Subcutaneous abdominal adipose tissue (tissue), 5 donors: ENCODE results near the gene ROBO1.

Experiments used
- H3K27ac ChIP-seq: one replicate; pipeline ENCODE4 v1.7.0; 2013; ENCODE audit warnings: low read depth, mild to moderate bottlenecking, inconsistent platforms, low read length, moderate library complexity
- H3K27me3 ChIP-seq, 5 donors: one replicate each; pipeline ENCODE4 v1.7.0; 2013; ENCODE audit warnings: low read length in 5 of 5, inconsistent platforms in 1 of 5; ENCODE audit not compliant: control insufficient read depth in 5 of 5, insufficient read depth in 4 of 5
- H3K36me3 ChIP-seq, 5 donors: one replicate each; pipeline ENCODE4 v1.7.0; 2013; ENCODE audit warnings: low read length in 5 of 5; ENCODE audit not compliant: control insufficient read depth in 5 of 5, insufficient read depth in 5 of 5
- H3K4me1 ChIP-seq, 5 donors: one replicate each; pipeline ENCODE4 v1.7.0; 2013; ENCODE audit warnings: low read length in 5 of 5, mild to moderate bottlenecking in 3 of 5, moderate library complexity in 1 of 5; ENCODE audit not compliant: control insufficient read depth in 5 of 5, insufficient read depth in 5 of 5
- H3K4me3 ChIP-seq, 5 donors: one replicate each; pipeline ENCODE4 v1.7.0; 2013; ENCODE audit warnings: low read length in 5 of 5, low read depth in 1 of 5
- H3K9ac ChIP-seq, 5 donors: one replicate each; pipeline ENCODE4 v1.7.0; 2013; ENCODE audit warnings: low read length in 5 of 5, mild to moderate bottlenecking in 4 of 5, moderate library complexity in 3 of 5
- H3K9me3 ChIP-seq, 5 donors: one replicate each; pipeline ENCODE4 v1.7.0; 2013; ENCODE audit warnings: low read length in 5 of 5; ENCODE audit not compliant: control insufficient read depth in 5 of 5
- donor health status: healthy.
- donor health status: healthy.
- donor health status: healthy.
- donor health status: healthy.
- donor health status: healthy.

The ROBO1 gene

DNA sequence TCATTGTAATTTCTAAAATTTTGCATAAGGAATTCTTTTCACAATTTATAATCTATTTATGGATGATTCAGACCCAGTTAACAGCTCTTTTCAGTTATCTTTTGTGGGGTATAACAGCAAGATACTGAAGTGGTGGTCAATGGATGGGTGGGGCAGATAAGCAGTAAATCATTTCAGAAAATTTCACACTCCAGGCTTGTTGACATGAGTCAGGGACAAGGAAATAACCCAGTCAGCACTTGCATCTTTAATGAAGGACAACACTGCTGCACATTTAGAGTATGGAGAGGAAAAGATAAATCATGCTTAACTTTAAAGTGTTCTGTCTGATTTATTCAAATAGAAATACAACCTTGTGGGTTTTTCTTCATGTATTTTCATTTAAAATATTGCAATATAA is 181.6 kb downstream of the ROBO1 start:
- H3K36me3 ChIP-seq, result no peaks in the 10 kb centered on the region
- H3K27me3 ChIP-seq, result no peaks in the 10 kb centered on the region
- H3K4me3 ChIP-seq, result no peak overlapping the region
- no peak overlapping the region for H3K9ac ChIP-seq
- H3K9me3 ChIP-seq, result no peaks in the 10 kb centered on the region
- H3K4me1 ChIP-seq, result no peaks in the 10 kb centered on the region
- no peak overlapping the region for H3K27ac ChIP-seq

DNA sequence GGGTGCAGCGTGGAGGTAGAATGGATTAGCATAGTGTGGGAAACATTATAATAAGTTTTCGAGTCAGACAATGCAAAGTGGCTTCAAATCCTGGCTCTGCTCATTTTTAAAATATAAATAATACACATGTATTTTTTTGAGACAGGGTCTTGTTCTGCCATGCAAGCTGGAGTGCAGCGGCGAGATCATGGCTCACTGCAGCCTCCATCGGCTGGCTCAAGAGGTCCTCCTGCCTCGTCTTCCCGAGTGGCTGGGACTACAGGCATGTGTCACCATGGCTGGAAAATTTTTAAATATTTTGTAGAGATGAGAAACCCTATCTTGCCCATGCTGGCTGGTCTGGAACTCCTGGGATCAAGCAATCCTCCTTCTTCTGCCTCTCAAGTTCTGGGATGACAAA is 194.9 kb downstream of the ROBO1 start:
- Histone ChIP-seq H3K4me1 (no peaks in the 10 kb centered on the region), H3K27me3 (no peaks in the 10 kb centered on the region)

DNA sequence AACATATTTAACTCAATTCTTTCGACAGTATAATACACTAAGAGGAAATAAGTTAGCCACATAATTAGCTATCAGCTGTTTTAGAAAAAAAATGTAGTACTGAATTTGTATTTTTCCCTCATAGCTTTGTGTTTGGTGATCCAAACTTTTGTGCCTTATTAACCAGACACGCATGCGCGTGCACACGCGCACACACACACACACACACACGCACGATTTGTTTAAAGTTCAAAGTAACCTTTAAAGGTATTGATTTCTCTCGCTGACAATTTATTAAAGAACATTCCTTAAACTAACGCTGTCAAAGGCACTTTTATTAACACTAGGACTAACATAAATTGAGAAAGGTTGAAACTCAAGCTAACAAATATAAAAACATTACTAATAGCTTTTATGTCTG is 198.9 kb downstream of the ROBO1 start:
- H3K4me1 ChIP-seq, result no peaks in the 10 kb centered on the region
- no peaks in the 10 kb centered on the region for H3K27me3 ChIP-seq
- H3K4me3 ChIP-seq, result no peak overlapping the region
- H3K36me3 ChIP-seq, result no peaks in the 10 kb centered on the region
- no peaks in the 10 kb centered on the region for H3K9me3 ChIP-seq
- no peak overlapping the region for H3K9ac ChIP-seq
- no peak overlapping the region for H3K27ac ChIP-seq

More for the DNA sequence above, 194.9 kb downstream of the ROBO1 start:
- Histone ChIP-seq H3K27ac (no peak overlapping the region), H3K9me3 (no peaks in the 10 kb centered on the region), H3K4me3 (no peak overlapping the region), H3K9ac (no peak overlapping the region), H3K36me3 (no peaks in the 10 kb centered on the region)

DNA sequence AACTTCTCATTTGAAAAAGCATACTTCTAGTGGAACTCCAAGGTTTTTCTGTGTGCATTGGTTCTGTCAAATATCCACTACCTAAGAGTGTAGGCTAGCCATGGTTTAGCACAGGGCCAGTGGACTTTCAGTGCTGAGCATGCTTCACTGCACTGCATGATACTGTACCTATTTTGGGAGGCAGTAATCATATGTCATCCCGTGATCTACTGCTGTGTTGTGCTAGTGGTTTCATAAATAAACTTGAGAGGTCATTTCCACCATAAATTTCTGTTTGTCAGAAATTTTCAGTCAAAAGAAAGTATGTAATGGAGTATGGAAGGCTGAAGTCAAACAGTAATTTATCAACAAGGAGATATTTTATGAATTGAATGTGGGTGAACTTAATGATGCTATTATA is 203.6 kb downstream of the ROBO1 start:
- Histone ChIP-seq H3K27me3 (no peaks in the 10 kb centered on the region), H3K36me3 (no peaks in the 10 kb centered on the region), H3K4me3 (no peak overlapping the region), H3K9ac (no peak overlapping the region), H3K4me1 (no peaks in the 10 kb centered on the region), H3K27ac (no peak overlapping the region), H3K9me3 (no peaks in the 10 kb centered on the region)

DNA sequence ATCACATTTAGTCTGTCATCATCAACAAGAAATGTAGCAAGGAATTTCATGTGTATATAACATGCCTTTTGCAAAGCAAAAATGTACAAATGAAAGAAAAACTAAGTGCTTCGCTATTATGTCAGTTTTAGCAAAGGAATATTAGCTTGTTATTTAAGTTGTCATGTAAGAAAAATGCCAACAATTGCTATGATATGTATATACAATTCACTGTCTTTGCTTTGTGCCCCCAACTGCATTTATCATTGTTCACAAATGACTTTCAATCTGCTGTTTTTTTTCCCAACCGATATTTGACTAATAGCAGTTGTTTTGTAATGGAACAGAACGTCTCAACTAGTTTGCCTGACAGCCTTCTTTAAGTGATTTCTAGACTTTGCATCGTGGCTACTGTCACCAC is 207.1 kb downstream of the ROBO1 start:
- Histone ChIP-seq H3K4me1 (no peaks in the 10 kb centered on the region), H3K4me3 (no peak overlapping the region), H3K9me3 (no peaks in the 10 kb centered on the region), H3K27me3 (no peaks in the 10 kb centered on the region), H3K36me3 (no peaks in the 10 kb centered on the region), H3K27ac (no peak overlapping the region), H3K9ac (no peak overlapping the region)

DNA sequence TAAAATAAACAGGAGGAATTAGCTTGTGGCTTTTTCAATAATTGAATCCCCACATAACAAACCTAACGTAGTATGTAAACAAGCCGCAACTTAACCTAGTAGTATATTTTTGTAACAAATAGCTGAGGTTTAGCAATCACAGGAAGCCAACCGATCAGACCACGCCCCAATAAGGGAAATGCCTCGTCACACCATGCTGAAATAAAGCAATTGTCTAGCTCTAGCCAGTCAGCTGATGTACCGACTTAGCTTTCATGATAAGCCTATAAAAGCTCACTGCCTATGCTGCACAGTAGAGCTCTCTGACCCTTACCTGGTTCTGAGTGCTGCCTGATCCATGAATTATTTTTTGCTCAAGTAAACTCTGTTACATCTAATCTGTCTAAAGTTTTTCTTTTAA is 208.9 kb downstream of the ROBO1 start:
- no peaks in the 10 kb centered on the region for H3K36me3 ChIP-seq
- H3K4me1 ChIP-seq, result no peaks in the 10 kb centered on the region
- H3K27ac ChIP-seq, result no peak overlapping the region
- no peaks in the 10 kb centered on the region for H3K9me3 ChIP-seq
- no peak overlapping the region for H3K4me3 ChIP-seq
- H3K9ac ChIP-seq, result no peak overlapping the region
- H3K27me3 ChIP-seq, result no peaks in the 10 kb centered on the region

DNA sequence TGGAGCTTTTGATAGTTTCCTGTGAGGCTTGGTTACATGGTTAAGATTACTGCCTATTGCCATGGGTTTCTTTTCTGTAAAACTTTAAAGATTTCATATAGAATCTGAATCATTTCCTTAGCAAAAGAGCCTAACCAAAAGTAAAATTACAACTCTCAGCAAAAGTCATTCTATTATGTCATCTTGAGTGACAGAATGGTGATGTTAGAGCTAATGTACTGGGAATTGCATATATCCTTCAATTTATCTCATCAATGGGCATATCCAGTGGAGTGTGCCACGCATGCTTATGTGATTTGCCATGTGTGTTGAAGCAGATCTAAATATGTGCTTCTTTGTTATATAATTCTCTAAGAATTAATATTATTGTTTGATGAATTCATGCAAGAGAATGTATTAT is 212.1 kb downstream of the ROBO1 start:
- Histone ChIP-seq H3K27ac (no peak overlapping the region), H3K27me3 (no peaks in the 10 kb centered on the region), H3K4me1 (no peaks in the 10 kb centered on the region), H3K36me3 (no peaks in the 10 kb centered on the region), H3K4me3 (no peak overlapping the region), H3K9ac (no peak overlapping the region), H3K9me3 (no peaks in the 10 kb centered on the region)

DNA sequence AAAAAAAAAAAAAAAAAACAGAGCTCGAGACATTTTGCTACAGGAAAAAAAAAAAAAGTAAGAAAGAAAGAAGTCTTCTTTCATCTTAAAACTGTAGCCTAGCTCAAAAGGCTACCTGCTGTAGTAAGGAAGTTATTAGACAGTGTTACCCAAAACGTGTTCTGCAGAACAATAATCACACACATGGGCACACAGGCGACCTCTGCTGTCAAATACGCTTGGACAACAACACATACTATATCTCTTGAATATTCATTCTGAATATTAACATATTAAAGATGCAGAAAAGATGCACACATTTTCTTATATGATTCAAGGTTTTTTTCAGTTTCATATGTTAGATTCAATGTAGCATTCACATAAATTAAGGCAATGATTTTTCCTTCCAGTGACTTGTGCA is 215.8 kb downstream of the ROBO1 start:
- H3K9me3 ChIP-seq, result no peaks in the 10 kb centered on the region
- H3K36me3 ChIP-seq, result no peaks in the 10 kb centered on the region
- no peaks in the 10 kb centered on the region for H3K27me3 ChIP-seq
- no peak overlapping the region for H3K4me3 ChIP-seq
- no peak overlapping the region for H3K27ac ChIP-seq
- H3K4me1 ChIP-seq, result no peaks in the 10 kb centered on the region
- no peak overlapping the region for H3K9ac ChIP-seq

DNA sequence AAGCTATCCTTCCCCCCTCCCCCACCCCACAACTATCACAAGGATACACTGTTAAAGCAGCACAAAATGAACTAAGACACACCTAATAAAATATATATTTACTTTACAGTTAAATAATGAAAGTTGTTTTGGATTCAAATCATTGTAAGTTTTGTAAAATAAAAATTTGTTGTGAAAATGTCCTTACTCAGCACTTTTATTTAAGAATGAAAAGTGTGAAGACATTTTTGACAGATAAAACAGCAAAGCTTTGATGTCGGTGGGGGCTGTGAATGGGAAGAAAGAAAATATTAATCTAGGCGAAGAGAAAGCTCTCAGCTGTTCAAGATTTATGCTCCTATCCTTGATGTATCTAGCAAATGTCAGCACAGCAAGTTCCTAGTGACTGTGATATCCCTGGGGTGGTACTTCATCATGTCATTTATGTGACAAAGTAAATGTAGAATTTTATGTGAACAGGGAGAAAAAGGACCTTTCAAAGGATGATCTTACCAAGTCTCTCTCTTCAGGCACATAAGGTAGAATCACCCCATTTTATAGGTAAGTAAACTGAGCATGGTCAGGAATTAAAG is 216.4 kb downstream of the ROBO1 start:
- H3K9me3 ChIP-seq, result no peaks in the 10 kb centered on the region
- H3K4me3 ChIP-seq, result no peak overlapping the region
- no peaks in the 10 kb centered on the region for H3K36me3 ChIP-seq
- no peak overlapping the region for H3K9ac ChIP-seq
- no peaks in the 10 kb centered on the region for H3K27me3 ChIP-seq
- no peak overlapping the region for H3K27ac ChIP-seq
- H3K4me1 ChIP-seq, result no peaks in the 10 kb centered on the region

DNA sequence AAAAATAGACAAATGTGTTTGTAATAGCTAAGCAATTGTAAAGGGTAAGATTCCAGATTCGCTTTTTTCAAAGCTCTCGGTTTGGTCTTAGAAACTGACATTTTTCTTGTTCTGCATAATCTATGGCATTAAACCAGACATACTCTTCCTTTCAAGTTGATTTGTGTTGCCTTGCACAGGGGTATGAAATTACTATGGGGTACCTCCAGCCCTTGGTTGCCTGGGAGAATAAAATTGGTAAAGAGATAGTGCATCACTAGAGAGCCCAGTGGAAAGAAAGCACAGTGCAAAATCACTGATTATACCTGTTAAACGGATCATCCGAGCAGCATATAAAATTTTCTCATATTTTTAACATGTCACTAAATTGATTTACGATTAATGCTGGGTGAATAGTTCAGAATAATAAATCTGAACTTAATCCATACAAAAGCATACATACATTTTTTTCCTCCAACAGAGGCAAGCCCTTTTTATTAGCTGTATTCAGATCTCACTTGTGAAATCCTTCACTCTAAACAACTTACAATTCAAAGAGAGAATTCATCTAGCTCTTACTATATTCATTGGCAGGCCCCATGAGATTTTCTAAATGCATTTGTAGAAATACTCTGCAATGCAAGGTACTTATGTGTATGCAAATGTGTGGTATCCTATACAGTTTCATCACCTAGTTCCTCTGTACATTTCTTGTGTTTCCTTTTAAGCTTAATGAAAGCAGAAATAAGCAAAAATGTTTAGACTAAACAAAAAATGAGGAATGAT is 224.4 kb downstream of the ROBO1 start:
- Histone ChIP-seq H3K27ac (no peak overlapping the region), H3K9ac (no peak overlapping the region), H3K4me1 (no peaks in the 10 kb centered on the region), H3K4me3 (no peak overlapping the region), H3K27me3 (no peaks in the 10 kb centered on the region), H3K9me3 (no peaks in the 10 kb centered on the region), H3K36me3 (no peaks in the 10 kb centered on the region)
